ENCODE measurements around the gene CORO2B. TPM values are rescaled to one million over a fixed set of nuclear protein-coding genes. Genes with fewer than 3 reads are reported as not detected.

Gene CORO2B
- polyA plus RNA-seq, 1 donor from 2014 or later, result 15.1 TPM

DNA sequence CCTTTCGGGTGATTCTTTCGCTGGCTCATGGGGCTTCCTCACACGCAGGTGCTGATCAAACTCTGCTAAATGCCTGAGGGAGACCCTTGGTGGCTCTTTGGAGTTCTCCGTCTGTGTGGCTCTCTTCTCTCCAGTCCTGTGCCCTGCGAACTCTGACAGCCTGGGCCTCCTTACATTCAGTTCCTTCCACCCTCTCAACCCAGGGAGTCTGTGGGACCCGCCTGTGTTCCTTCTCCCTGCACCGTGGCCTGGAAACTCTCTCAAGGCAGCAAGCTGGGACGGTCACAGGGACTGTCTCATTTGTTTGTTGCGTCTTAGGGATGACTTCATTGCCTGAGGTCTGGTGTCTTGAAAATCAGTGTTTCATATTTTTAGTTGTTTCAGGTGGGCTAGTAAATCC is 37.0 kb upstream of the CORO2B start:
- Histone ChIP-seq H3K79me2 (replicated peaks; ENCODE audit: insufficient read depth, low read length) (no peaks in the 10 kb centered on the region), H3K4me2 (ENCODE audit: low read length) (no peak overlapping the region), H3K9me3 (ENCODE audit: low read length) (no peaks in the 10 kb centered on the region), H3F3A (ENCODE audit: insufficient read depth, low read length, poor library complexity, severe bottlenecking) (no peaks in the 10 kb centered on the region), H3K27me3 (ENCODE audit: insufficient read depth, low read depth, low read length) (no peaks in the 10 kb centered on the region), H3K4me3 (ENCODE audit: low read length) (no peak overlapping the region), H3K9me2 (ENCODE audit: insufficient read depth, low read length) (no peaks in the 10 kb centered on the region), H4K20me1 (ENCODE audit: insufficient read depth) (no peaks in the 10 kb centered on the region), H3K36me3 (ENCODE audit: insufficient read depth, low read length) (no peaks in the 10 kb centered on the region), H3K9ac (ENCODE audit: low read length) (no peak overlapping the region), H2AFZ (ENCODE audit: low read depth, low read length) (no peak overlapping the region), H3K27ac (ENCODE audit: low read length) (no peak overlapping the region)
- TF ChIP-seq POLR2AphosphoS5 (IDR thresholded peaks at IDR 0.05), result no peak
- no peak for TF ChIP-seq MXI1 (conservative IDR thresholded peaks at IDR 0.05; ENCODE audit: poor library complexity, severe bottlenecking)
- TF ChIP-seq, protein P1, sequence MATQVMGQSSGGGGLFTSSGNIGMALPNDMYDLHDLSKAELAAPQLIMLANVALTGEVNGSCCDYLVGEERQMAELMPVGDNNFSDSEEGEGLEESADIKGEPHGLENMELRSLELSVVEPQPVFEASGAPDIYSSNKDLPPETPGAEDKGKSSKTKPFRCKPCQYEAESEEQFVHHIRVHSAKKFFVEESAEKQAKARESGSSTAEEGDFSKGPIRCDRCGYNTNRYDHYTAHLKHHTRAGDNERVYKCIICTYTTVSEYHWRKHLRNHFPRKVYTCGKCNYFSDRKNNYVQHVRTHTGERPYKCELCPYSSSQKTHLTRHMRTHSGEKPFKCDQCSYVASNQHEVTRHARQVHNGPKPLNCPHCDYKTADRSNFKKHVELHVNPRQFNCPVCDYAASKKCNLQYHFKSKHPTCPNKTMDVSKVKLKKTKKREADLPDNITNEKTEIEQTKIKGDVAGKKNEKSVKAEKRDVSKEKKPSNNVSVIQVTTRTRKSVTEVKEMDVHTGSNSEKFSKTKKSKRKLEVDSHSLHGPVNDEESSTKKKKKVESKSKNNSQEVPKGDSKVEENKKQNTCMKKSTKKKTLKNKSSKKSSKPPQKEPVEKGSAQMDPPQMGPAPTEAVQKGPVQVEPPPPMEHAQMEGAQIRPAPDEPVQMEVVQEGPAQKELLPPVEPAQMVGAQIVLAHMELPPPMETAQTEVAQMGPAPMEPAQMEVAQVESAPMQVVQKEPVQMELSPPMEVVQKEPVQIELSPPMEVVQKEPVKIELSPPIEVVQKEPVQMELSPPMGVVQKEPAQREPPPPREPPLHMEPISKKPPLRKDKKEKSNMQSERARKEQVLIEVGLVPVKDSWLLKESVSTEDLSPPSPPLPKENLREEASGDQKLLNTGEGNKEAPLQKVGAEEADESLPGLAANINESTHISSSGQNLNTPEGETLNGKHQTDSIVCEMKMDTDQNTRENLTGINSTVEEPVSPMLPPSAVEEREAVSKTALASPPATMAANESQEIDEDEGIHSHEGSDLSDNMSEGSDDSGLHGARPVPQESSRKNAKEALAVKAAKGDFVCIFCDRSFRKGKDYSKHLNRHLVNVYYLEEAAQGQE (IDR thresholded peaks at IDR 0.05; ENCODE audit: borderline replicate concordance), result no peak
- no peak for TF ChIP-seq RAD21 (conservative IDR thresholded peaks at IDR 0.05)
- TF ChIP-seq EZH2 (IDR thresholded peaks at IDR 0.05; ENCODE audit: borderline replicate concordance, insufficient read depth, low read length, poor library complexity, severe bottlenecking), result no peak

GRCh38 chr15:68542348-68542747 is 36.4 kb upstream of the CORO2B start:
- Histone ChIP-seq H3K36me3 (ENCODE audit: insufficient read depth, low read length) (no peaks in the 10 kb centered on the region), H3K9me3 (ENCODE audit: low read length) (no peaks in the 10 kb centered on the region), H2AFZ (ENCODE audit: low read depth, low read length) (no peak overlapping the region), H3K27ac (ENCODE audit: low read length) (no peak overlapping the region), H3K79me2 (replicated peaks; ENCODE audit: insufficient read depth, low read length) (no peaks in the 10 kb centered on the region), H3K9me2 (ENCODE audit: insufficient read depth, low read length) (no peaks in the 10 kb centered on the region), H3K4me3 (ENCODE audit: low read length) (no peak overlapping the region), H3K27me3 (ENCODE audit: insufficient read depth, low read depth, low read length) (no peaks in the 10 kb centered on the region), H4K20me1 (ENCODE audit: insufficient read depth) (no peaks in the 10 kb centered on the region), H3K9ac (ENCODE audit: low read length) (no peak overlapping the region), H3K4me2 (ENCODE audit: low read length) (no peak overlapping the region), H3F3A (ENCODE audit: insufficient read depth, low read length, poor library complexity, severe bottlenecking) (no peaks in the 10 kb centered on the region)
- no peak for TF ChIP-seq EZH2 (IDR thresholded peaks at IDR 0.05; ENCODE audit: borderline replicate concordance, insufficient read depth, low read length, poor library complexity, severe bottlenecking)

DNA sequence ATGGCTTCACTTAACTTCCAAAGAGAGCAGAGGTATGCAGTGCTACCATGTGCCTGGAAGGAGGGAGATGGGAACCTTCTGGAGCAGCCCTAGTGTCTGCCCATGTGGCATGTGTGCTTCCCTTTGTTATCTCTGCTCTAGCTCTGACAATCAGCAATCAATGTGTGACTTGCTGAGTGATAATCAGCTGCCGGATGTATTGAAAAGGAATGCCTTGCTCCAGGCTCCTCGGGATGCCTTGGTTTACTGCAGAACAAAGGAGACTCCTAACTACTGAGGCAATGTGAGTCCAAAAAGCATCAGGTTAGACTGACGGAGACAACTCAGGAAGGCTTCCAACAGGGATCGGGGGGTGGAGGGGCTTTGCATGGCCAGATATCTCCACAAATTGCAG is 36.0 kb upstream of the CORO2B start:
- Histone ChIP-seq H3K79me2 (replicated peaks; ENCODE audit: insufficient read depth, low read length) (no peaks in the 10 kb centered on the region), H3F3A (ENCODE audit: insufficient read depth, low read length, poor library complexity, severe bottlenecking) (no peaks in the 10 kb centered on the region), H3K4me3 (ENCODE audit: low read length) (no peak overlapping the region), H3K9me2 (ENCODE audit: insufficient read depth, low read length) (no peaks in the 10 kb centered on the region), H4K20me1 (ENCODE audit: insufficient read depth) (no peaks in the 10 kb centered on the region), H3K27me3 (ENCODE audit: insufficient read depth, low read depth, low read length) (no peaks in the 10 kb centered on the region), H3K36me3 (ENCODE audit: insufficient read depth, low read length) (no peaks in the 10 kb centered on the region), H3K27ac (ENCODE audit: low read length) (no peak overlapping the region), H3K9me3 (ENCODE audit: low read length) (no peaks in the 10 kb centered on the region), H3K9ac (ENCODE audit: low read length) (no peak overlapping the region), H2AFZ (ENCODE audit: low read depth, low read length) (no peak overlapping the region), H3K4me2 (ENCODE audit: low read length) (no peak overlapping the region)
- TF ChIP-seq CTCF (IDR thresholded peaks at IDR 0.05; ENCODE audit: poor library complexity, severe bottlenecking) (no peak), MXI1 (conservative IDR thresholded peaks at IDR 0.05; ENCODE audit: poor library complexity, severe bottlenecking) (no peak), POLR2AphosphoS5 (IDR thresholded peaks at IDR 0.05) (no peak), SMC3 (conservative IDR thresholded peaks at IDR 0.05; ENCODE audit: poor library complexity) (no peak), EZH2 (IDR thresholded peaks at IDR 0.05; ENCODE audit: borderline replicate concordance, insufficient read depth, low read length, poor library complexity, severe bottlenecking) (no peak), RAD21 (conservative IDR thresholded peaks at IDR 0.05) (no peak)
- TF ChIP-seq, protein P1 (IDR thresholded peaks at IDR 0.05; ENCODE audit: borderline replicate concordance), result no peak

Measured in neural cell (in vitro differentiated cells).